NCI-H748 (cell line): ENCODE results near the gene PSMB8.

Experiments
- DNase-seq: peaks from one replicate; lab custom pipeline; 2025; ENCODE audit not compliant: unreplicated experiment; lab: John Stamatoyannopoulos, UW

Gene PSMB8

DNA sequence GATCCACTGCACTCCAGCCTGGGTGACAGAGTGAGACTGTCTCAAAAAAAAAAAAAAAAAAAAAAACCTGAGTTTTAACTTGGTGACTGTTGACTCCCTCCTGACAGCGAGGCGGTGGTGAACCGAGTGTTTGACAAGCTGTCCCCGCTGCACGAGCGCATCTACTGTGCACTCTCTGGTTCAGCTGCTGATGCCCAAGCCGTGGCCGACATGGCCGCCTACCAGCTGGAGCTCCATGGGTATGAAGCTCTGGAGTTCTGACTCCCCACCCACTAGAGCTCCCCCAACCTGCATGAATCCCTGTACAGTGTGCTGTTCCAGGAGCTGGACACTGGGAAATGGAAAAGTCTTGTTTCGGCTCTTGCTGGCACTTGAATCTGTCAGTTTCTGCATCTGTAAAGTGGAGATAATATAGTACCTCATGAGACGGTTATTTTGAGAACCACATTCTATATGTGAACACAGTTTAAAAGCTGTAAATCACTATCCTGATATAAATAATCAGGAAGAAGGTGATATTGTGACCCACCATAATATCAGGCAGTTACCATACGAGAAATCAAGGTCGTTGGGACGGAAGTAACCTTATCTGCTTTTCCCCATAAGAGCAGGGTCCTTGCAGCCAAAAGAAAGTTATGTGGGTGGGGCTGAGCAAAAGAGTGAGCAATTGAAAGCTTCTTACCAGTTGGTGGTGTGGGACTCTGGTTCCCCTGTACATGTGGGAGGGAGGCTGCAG is 13.5 kb upstream of the PSMB8 start:
- DNase-seq, result no peak

DNA sequence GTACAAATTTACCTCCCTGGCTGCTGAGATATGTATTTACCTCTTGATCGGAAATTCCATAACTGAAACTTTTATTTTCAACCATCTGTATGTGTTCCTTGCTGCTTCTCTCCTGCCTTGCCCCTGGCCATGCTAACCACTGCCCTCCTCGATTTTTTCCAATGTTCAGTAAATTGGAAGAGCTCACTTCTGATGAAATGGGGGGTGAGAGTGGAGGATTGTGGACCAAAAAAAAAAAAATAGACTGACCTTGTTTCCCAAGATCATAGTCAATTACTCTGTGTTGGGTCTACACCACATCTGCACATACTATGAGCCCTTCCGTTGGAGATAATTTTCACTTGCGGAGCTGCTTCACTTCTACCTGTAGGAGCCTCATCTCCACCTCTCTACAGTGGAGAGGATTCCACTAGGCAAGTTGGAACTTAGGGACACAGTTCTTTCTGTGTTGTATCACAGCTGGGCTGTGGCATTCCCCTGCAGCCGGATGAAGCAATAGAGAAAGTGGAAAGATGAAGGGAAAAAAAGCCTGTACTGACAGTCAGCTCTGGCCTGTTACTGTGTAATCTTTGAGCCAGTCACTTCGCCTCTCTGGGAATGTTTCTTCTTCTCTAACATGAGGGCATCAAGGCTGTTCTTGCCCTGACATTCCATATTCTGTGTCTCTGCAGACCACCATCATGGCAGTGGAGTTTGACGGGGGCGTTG is 11.8 kb upstream of the PSMB8 start:
- DNase-seq, result no peak

- no peak for DNase-seq
Observed at GRCh38 chr6:32854376-32855178, 10.7 kb upstream of the PSMB8 start.

GRCh38 chr6:32853541-32854375 is 9.9 kb upstream of the PSMB8 start, which contains the start of the genes PSMB9 and TAP1:
Gene PSMB9, plus strand, starts transcription at chr6:32854192. Its CDS starts 38 bp downstream, at chr6:32854230.
Gene TAP1, minus strand, starts transcription at chr6:32853704. Its CDS starts 68 bp downstream, at chr6:32853636.
- DNase-seq, result peak; percentile 93

DNA sequence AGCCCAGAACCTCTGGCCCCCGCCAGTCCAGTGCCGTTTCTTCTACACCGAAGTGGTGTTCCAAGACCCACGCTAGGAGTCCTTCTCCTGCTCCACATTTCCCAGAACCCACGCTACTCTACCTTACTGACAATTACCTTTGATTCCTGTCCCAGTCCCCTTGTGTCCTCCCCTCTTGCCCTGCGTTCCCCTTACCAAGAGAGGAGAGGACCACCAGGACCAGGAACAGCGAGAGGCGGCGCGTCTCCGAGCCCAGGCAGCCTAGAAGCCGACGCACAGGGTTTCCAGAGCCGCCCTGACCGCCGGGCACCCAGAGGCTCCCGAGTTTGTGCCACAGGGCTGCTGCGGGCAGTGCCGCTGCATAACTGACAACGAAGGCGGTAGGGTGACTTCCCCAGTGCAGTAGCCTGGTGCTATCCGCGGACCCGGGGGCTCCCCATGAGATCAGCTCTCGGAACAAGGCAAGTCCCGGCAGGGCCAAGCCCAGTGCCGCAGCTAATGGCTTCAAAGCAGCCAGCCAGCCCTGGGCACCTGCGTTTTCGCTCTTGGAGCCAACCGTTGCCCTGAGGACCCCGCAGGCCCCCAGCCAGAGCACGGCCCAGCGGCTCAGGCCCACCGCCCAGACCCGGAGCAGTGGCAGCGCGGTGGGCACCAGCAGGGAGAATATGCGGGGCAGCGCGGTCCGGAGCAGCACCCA is 9.1 kb upstream of the PSMB8 start:
- peak; percentile 62 for DNase-seq

GRCh38 chr6:32852018-32852843 is 8.4 kb upstream of the PSMB8 start:
- no peak for DNase-seq

DNA sequence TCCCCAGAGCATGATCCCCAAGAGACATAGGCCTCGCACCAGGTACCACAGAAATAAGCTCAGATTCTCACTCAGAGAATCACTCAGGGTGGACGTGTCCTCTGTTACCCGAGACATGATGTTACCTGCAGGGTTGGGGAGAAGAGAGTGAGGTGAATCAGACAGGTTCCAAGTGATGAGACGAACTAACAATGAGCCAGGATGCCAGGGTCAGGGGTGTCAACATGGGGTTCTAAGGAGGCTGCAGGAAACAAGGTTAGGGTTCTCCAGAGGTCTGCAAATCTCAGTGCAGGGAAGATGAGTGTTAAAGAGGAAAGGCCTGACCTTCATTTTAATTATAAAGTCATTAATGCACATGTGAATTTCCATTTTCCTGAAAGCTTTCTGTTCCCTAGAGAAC is 7.2 kb upstream of the PSMB8 start:
- no peak for DNase-seq

DNA sequence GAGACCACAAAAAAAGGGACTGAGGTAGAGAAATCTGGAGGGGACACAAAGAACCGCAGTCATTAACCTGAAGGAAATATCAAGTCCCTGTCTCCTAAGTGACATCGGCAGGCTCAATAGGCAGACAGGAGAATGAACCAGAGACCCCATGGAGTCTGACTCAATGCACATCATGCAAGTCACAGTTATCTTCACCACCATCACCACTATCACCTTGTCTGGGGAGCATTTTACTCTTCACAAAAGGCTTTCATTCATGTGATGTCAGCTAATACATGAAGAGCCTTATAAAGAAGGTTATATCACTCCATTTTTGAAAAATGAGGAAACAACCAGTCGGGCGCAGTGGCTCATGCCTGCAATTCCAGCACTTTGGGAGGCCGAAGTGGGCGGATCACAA is 5.3 kb upstream of the PSMB8 start:
- DNase-seq, result no peak

GRCh38 chr6:32847795-32848194 is 3.9 kb upstream of the PSMB8 start:
- no peak for DNase-seq

- DNase-seq, result no peak
Observed at GRCh38 chr6:32847004-32847403, 3.2 kb upstream of the PSMB8 start.

GRCh38 chr6:32845384-32845884 is 1.6 kb upstream of the PSMB8 start:
- DNase-seq, result no peak

DNA sequence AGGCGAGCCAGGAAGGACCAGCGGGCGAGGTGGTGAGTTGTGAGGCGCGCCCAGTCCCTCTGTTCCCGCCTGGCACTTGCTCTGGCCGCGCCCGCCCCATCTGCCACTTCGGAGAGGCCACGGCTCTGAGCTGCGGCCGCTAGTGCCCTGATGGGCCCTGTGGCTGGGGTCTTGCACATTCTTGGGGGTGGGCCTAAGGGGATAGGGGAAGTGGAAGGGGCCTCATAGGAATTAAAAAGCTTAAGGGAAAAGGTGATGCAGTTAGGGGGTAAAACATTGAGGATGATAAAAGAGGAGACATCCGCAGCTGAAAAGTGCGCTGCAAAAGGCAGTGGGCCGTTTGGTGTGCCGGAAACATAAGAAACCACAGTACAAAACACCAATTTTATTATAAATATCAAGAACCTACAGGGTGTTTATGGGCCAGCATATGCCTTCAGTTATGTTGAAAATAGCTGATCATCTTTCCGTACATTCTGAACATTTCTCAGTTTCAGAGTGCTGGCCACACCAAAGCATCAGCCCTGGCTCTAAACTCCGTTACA is 1.1 kb upstream of the PSMB8 start:
- no peak for DNase-seq

DNA sequence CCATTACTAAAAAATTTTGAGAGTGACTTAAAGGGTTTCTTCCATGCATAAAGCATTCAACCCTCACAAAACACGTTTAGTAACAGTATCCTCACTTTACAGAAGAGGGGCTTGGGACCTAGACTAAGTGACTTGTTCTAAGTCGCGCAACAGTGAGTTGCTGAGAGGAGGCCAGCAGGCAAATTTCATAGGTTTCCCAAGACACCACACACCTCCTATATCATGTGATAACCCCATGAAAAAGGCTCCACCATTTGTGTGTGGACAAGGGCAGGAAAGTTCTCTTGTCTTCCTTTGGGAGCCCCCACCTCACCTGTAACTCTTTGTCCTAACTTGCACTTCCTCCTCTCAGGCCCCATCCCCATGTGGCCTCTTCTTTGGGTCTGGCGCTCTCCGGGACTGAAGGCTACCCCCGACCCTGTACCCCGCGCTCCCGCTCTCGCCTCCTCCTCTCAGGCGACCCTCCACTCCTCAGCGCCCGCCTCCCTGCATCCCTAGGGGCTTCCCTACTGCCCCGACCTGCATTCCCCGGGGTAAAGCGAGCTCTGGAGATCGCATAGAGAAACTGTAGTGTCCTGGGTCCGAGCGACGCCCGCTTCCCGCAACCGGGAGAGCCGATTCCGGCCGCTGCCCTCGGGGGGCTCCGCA is 392 bp downstream of the PSMB8 start:
- DNase-seq, result peak; percentile 41

- DNase-seq, result no peak
Observed at GRCh38 chr6:32842690-32843089, 1.2 kb downstream of the PSMB8 start.

DNA sequence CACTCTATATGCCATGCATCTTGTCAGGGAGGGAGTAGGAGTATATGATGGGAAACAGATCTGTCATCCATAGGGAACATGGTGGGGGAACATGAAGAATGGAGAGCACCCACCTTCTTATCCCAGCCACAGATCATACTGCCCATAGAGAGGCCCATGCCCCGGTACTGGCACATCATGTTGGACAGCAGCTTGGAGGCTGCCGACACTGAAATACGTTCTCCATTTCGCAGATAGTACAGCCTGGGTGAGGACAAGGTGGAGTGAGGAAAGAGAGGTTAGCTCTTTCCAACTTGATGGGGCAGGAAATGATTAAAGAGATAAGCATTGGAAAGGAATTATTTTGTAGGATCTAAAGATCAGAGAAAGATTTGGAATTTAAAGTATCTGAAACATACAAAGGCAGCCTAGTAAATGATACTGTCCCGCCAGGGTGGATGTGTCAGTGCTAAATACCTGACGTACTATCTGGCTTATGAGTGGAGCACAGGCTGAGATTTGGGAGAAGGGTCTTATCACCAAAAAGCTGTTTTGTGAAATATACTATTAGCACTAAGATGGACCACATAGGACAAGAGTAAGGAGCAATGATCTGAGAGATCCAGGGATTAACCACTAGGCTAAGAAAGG is 1.7 kb downstream of the PSMB8 start:
- DNase-seq, result no peak

- DNase-seq, result no peak
Observed at GRCh38 chr6:32840604-32841246, 3.1 kb downstream of the PSMB8 start.

- DNase-seq, result no peak
Observed at GRCh38 chr6:32839356-32839755, 4.5 kb downstream of the PSMB8 start.
